GM19455 (cell line): ENCODE measurements around the gene PFKFB4.
"Not testable (repeated sequence)": the region's sequence is repeated elsewhere in the genome, so short reads cannot be mapped to it uniquely, and the experiment has no call there.

Source experiments
- ATAC-seq: cut with Tn5 transposase; IDR thresholded peaks from one replicate; pipeline ENCODE4 v1.9.1; 2021; ENCODE audit not compliant: unreplicated experiment

The PFKFB4 gene

DNA sequence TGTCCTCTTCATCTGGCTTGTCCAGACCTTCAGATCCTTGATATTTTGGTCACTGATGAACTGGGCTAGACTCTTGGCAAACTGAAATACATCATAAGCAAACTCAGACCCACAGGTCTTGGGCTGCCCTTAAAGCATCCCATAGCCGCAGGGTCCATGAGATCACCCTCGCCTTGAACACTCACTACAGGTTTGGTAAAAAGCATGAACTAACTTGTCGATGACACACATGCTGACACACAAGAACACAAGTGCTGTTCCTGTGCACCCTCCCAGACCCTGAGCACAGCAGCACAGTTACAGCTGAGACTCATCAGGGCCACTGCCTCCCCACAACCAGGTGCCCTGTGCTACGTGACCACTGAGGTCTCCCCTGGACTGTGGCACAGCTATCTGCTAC lies 21.0 kb downstream of the PFKFB4 start:
- no peak for ATAC-seq

DNA sequence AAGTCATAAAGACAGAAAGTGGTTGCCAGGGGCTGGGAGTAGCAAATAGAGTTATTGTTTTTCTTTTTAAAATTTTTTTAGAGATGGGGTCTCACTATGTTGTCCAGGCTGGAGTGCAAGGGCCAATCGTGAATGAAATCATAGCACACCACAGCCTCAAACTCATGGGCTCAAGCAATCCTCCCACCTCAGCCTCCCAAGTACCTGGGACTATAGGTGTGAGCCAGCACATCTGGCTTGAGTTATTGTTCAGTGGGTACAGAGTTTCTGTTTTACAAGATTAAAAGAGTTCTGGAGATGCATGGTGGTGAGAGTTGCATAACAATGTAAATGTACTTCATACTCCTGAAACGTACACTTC lies 23.6 kb downstream of the PFKFB4 start:
- ATAC-seq = no peak

DNA sequence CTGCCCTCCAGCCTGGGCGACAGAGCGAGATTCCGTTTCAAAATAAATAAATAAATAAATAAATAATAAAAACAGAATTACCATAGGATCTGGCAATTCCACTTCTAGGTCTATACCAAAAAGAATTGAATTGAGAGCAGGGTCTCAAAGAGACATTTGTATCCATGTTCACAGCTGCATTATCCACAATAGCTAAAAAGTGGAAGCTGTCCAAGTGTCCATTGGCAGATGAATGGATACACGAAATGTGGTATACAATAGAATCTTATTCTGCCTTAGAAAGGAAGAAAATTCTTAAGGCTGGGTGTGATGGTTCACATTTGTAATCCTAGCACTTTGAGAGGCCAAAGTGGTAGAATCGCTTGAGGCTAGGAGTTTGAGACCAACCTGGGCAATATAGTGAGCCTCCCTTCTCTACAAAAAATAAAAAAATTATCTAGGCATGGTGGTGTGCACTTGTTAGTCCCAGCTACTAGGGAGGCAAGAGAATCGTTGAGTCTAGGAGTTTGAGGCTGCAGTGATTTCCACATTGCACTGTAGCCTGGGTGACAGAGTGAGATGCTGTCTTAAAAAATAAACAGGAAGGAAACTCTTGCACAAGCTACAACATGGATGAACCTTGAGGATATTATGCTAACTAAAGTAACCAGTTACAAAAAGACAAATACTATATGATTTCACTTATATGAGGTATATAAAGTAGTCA lies 24.2 kb downstream of the PFKFB4 start:
- ATAC-seq = no peak

DNA sequence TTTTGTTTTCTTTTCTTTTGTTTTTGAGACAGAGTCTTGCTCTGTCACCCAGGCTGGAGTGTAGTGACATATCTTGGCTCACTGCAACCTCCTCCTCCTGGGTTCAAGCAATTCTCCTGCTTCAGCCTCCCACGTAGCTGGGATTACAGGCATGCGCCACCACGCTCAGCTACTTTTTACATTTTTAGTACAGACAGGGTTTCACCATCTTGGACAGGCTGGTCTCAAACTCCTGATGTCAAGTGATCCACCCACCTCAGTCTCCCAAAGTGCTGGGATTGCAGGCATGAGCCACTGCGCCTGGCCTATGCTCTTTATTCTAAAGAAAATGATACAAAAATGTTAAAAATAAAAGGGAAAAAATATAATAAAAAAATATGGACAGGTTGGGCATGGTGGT lies 25.9 kb downstream of the PFKFB4 start:
- ATAC-seq = not testable (repeated sequence)

DNA sequence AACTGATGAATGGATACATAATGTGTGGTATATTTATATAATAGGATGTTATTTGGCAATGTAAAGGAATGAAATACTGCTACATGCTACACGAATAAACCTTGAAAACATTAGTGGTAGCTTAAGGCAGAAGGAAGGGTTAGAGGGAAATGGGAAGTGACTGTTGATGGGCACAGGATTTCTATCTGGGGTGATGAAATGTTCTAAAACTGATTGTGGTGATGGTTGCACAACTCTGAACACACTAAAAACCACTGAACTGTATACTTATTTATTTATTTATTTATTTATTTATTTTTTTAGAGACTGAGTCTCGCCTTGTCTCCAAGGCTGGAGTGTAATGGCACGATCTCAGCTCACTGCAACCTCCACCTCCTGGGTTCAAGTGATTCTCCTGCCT lies 27.8 kb downstream of the PFKFB4 start:
- ATAC-seq = no peak

DNA sequence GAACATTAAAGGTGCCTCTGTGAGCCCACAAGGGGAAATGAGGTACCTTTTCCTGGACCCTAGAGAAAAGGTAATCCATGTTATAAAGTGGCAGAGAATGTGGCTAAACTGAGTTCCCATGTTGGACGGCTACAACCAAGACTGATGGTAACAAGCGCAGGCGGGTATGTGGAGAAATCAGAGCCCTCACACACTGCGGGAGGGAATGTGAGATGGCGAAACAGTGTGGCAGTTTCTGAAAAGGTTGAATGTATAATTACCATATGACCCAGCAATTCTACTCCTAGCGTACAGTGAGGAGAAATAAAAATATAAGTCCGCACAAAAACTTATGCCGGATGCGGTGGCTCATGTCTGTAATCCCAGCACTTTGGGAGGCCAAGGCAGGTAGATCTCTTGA lies 28.6 kb downstream of the PFKFB4 start:
- no peak for ATAC-seq

DNA sequence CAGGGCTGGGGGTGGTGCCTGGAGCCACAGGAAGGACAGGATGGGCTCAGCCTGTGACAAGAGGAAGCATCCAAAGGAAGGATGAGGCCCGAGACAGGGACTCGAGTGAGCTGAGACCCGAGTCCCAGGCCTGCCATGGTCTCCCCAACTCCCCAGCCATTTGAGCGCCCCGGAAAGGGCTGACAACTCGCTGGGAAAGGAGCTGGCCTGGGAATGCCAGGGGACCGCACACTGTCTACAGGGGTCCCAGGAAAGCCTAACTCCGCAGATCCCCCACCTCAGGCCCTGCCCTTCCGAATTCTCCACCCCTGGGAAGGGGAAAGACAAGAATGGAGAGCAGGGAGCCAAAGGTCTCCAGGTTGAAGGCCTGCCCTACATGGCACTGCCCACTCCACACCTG lies 31.6 kb downstream of the PFKFB4 start:
- no peak for ATAC-seq

DNA sequence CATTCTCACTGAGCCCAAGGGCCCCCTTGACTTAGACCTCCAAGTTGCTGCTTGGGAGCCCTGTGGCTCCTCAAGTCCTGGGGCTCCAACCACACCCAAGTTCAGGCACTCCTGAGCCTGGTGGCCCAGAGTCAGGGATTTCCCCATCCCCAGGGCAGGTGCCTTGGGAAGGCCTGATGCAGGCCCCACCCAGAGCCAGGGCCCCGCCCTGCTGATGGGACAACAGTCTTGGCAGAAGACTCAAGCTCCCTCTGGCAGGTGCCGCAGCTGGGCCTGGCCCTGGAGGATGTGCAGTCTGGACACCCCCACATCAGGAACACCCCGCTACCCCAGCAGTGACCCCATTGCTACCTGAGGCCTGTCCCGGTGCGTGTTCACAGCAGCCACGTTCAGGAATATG lies 35.0 kb downstream of the PFKFB4 start:
- no peak for ATAC-seq

DNA sequence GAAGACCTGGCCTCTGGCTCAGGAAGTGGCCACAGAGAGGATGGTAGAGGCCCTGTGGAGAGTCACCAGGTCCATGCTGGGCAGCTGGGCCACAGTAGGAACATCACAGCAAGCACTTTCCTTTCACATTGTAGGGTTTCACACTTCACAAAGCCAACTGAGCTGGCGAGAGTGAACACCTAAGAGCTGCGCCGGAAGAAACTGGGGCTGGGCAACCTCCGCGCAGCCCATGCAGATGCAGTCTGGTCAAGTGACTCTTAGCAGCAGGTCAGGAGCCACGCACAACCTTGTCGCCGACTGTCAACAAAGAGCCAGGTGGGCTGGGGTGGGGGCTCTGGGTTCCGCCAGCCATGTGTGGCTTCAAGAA lies 37.3 kb downstream of the PFKFB4 start:
- ATAC-seq = no peak

DNA sequence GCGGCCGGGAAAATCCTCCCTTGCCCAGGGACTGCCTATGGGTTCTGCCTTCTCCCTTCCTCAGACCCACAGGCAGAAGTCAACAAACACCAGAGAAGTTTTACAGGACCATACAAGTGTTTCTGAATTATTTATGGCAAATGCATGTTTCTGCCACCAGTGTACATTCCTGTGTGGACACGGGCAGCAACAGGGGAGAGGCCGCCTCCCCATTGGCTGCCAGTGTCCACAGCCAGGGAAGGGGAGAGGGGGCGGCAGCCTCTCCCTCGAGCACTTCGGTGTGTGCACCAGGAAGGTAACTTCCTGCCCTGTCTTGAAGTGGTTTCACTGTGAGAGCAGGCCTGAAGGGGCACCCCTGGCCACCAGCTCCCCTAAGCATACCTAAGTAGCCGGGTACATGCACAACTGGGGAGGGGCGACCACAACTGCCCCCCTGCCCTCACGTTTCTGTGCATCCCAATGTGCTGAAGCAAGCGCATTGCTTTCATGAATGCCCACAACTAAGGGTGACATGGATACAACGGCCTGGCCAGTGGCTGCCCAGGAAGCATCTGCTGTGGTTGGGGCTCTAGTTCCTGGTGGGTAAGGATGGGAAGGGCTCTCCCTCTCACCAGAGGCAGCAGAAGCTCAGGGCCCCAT lies 37.8 kb downstream of the PFKFB4 start:
- no peak for ATAC-seq

DNA sequence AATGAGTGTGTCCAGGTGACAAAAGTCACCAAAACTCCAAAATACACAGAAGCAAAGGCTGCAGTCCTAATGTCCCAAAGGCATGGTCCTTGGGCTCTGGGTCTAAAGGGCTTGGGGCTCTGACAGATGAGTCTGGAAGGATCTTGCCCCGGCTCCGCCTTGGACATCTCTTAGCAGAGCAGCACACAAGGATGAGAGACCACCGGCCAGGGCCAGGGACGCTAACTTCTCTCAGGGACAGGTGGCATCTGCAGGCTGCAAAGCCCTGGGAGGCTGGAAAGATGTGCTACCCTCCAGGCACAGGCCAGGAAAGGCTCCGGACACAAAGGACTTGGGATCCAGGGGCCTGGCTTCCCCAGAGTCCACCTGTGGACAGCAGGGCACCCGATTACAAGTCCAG lies 38.5 kb downstream of the PFKFB4 start:
- no peak for ATAC-seq

DNA sequence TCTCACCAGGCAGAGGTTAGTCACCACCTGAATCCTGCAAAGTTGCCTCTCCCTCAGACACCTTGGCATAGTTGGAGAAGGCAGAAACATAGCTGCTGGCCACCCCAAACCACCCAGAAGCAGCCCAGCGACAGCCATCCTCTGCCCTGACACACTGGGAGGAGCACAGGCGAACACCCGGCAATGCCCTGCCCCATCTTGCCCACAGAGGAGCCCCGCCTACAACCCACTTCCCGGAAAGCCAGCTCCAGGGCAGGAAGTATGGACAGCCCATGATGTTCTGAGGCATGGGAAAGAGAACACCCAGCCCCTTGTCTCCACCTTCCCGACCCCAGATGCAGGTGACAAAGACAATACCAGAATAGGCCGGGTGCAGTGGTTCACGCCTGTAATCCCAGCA lies 40.0 kb downstream of the PFKFB4 start:
- ATAC-seq = no peak

DNA sequence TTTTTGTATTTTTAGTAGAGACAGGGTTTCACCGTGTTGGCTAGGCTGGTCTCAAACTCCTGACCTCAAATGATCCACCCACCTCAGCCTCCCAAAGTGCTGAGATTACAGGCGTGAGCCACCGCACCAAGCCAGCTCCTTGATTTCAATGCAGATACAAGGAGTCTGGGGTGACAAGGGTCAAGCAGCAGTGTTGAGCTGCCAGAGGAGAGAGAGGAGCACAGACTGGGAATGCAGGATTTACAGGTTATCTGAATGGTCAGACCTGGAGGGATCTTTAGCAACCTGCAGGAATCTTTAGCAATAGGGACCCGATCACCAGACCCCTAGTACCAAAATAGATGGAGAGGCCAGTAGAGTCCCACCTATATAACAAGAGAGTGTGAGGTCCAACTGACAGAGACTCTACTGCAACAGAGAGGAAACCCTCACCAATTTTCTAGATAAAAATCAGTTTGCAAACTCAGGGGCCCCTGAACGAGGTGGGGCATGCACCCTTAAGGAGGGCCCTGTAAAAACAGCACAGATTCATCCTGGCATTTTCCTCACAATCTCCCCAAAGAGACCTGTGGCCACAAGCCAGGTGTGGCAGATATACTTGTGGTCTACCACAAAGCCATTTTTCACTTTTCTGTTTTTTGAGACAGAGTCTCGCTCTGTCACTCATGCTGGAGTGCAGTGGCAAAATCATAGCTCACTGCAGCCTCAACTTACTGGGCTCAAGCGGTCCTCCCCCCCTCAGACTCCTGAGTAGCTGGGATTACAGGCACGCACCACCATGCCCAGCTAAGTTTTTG lies 42.0 kb downstream of the PFKFB4 start:
- no peak for ATAC-seq

DNA sequence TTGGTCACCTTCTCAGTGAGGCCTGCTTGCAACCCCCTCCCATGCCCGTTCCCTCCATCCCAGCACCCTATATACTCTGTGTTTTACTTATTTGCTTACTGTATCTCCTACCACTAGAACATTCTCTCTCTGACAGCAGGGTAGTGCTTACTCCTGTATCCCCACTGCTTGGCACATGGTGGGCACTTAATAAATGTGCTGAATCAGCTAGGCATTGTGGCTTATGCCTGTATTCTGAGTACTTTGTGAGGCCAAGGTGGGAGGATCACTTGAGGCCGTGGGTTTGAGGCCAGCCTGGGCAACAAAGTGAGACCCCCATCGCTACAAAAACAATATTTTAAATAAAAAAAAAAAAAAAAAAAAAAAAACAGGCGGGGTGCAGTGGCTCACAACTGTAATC lies 45.1 kb downstream of the PFKFB4 start:
- no peak for ATAC-seq

DNA sequence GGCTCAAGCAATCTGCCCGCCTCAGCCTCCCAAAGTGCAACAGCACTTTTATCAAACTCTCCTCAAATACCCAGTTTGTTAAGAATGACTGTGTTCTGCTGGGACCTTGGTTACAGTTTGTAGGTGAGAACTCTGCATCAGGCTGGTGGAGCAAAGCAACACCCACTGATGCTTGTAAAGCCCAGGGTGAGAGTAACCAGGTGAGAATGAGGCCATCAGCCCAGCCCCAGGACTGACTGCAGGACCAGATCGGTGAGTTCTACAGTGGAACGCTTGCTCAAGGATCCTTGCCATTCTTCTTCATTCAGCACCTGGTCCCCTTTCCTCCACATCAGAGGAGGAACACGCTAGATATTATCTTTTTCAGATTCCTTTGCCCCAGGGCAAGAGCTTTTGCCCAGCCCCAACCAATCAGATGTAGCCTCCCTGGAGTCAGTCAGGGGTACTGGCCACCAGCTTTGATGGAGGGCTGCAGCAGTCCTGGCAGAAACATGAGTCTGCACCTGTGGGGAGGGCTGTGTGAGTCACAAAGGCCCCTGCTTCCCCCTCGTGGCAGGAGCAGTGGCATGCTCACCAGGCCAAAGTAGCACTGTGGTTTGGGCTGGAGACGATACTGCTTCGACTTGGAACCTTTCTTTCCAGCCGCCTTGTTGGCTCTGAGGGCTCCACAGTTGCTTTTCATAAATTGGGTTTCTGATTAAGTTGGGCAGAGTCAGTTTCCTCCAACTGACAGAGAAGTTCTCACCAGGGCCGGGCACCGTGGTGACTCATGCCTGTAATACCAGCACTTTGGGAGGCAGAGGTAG lies 49.1 kb downstream of the PFKFB4 start:
- no peak for ATAC-seq

DNA sequence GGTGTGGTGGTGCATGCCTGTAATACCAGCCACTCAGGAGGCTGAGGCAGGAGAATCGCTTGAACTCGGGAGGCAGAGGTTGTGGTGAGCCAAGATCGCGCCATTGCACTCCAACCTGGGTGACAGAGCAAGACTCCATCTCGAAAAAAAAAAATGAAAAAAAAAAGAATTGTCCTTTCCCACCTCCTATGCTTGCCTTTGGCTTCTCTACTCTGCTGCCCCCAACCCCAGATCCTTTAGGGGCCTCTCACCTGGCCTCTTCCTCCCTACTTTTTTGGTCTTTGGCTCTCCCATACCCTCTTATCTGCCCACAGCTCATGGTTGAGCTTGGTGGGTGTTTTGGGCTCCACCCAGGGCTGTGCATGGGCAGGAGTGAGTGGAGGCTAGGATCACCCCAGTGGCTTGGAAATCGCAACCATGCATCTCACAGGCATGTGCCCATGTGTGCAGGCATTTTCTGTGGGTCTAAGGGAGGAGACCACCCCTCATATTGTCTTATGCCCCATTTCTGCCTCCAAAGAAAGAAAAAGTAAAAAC lies 50.6 kb downstream of the PFKFB4 start:
- ATAC-seq = no peak

DNA sequence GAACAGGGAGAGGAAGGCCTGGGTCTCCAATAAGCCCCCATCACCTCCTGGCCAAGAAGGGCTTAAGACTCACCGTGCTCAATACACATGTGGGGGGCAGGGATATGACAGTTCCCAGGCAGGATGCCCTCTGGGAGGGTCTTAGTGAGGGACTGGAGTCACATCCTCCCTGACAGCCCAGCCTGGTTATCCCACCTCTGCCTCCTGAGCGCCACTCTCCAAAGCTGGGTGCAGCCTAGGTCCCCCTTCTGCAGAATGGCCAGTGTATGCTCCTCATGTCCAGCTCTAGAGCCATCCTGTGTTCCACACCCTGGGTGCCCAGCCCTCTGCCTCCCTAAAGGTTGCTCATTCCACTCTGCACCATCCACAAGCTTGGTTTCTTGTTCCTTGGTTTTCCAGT lies 51.5 kb downstream of the PFKFB4 start:
- no peak for ATAC-seq

DNA sequence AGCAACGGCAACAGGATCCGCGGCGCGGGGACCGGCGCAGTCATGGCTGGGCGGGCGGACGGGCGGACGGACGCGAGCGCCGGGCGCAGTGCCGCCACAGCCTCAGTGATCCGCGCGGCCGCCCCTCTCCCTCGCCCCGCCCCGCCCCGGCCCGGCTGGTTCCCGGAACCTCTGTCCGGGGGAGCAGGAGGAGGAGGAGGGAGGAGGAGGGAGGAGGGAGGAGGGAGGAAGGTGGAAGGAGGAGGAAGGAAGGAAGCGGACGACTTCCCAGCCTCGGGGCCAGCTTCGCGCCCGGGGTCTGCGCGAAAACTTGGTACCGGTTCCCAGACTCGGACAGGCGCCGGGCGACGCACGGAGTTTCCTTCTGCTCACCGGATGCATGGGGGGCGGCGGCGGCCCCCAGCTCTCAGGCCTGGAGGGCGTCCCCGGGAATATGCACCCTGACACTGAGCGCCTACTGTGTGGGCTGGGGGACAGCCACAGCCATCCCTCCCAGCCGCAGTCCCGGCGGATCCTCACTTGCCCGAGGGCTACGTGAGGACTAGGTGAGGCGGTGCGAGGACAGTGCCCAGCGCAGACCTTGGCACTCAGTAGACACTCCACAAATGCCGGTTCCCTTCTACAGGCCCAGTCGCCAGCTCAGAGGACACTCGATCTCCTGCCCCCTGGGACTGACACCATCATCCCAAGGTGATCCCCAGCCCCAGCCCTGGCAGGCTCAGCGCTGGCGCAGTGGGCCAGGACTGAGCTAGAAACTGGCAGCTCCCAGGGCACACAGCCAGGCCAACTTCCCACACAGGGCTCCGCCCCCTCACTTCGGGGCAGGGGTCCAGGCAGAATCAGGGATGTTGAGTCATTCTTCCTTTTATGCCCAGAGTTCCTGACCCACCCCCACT lies 52.3 kb downstream of the PFKFB4 start, which contains the start of gene SHISA5:
TSS of gene SHISA5 (minus strand) at position 124 of the 896 bp plus-strand sequence. CDS start at position 44, 80 bp downstream.
- ATAC-seq = no peak

DNA sequence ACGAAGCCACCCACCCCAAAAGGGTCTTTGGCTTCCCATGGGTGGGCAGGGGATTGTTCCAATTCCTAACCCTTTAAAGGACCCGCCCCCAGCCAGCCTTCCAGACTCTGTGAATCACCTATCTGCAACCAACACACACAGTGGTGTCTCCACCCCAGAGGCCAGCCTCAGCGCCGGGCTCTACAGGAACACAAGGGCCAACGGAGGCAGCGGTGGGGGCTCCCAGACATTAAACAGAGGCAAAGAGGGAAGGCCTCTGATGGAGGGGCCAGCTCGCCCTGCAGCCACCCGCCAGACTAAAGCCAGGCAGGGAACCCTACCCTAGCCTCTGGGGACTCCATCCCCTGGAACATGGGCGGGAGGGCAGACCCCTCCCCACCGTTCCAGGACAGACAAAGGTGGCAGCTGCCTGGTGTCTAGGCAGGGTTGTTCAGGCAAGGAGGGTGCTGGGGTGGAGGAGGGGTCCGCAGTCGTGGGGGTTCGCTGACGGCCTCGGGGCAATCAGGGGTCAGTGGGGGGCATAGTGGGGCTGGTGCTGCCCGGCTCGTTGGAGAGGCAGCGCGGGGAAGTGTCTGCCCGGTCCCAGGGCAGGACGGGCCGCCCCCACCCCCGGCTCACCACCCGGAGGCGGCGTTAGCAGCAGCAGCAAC lies 53.1 kb downstream of the PFKFB4 start:
- no peak for ATAC-seq
